Stomach (tissue), 4 donors: ENCODE results near the gene CDK11B.

Experiments
- EP300 ChIP-seq: sonication (generic); formaldehyde crosslinking; IDR thresholded peaks from one replicate; pipeline ENCODE4 v1.6.1; 2017; ENCODE audit warnings: antibody characterized with exemption
- POLR2A ChIP-seq, 4 donors: fragments of 450-650 bp; IDR thresholded peaks; one replicate each; pipeline ENCODE4 v1.6.1; 2016; ENCODE audit warnings: antibody characterized with exemption in 4 of 4, control low read depth in 2 of 4, mild to moderate bottlenecking in 1 of 4, moderate library complexity in 1 of 4
- POLR2AphosphoS5 ChIP-seq, 3 donors: sonication (generic); formaldehyde crosslinking; IDR thresholded peaks; one replicate each; pipeline ENCODE4 v1.6.1; 2016; ENCODE audit warnings: antibody characterized with exemption in 3 of 3
- TF ChIP-seq, protein P1 (sequence below), 7 experiments: fragments of 450-650 bp in 4 of 7; fragments of 200-600 bp in 3 of 7; sonication (generic) in 3 of 7; IDR thresholded peaks; one replicate each; pipeline ENCODE4 v1.5.1; 2016 to 2019; ENCODE audit warnings: antibody characterized with exemption in 7 of 7, control low read depth in 2 of 7, mild to moderate bottlenecking in 1 of 7

DNA sequence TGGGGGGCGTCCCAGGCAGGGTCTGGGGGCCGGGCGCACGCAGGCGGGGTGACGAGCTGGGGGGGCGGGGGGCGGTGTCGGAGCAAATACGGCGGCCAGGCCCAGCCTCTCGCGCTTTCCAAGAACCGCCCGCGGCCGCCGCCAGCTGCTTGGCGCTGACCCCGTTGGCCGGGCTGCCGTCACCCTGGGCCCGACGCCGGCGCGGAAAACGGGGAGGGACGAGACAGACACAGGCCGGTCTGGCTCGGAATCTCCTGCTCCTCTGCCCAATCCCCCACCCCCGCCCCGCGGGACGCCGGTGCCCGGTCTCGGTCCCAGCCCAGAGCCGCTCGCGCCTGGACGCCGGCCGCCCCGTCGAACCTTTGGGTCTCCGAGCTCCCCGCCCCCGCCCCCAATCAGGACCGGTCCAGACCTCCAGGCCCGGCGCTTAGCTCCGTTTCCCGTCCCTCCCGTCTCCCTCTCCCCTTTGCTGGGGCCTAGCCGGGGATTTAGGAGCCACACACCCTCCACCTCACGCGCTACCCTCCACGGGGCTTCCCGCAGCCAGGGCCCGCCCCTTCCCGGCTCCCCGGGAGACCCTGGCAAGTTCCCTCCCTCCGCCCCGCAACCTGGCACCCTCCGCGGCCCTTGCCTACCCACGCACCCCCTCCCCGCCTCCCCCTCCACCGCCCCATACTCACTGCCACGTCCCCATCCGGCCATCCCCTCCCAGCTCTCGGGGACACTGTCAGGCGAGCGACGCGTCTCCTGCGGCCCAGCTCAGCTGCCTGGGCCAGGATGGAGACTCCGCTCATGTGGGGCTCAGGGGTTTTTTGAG lies 27.6 kb downstream of the CDK11B start:
- TF ChIP-seq, protein P1, sequence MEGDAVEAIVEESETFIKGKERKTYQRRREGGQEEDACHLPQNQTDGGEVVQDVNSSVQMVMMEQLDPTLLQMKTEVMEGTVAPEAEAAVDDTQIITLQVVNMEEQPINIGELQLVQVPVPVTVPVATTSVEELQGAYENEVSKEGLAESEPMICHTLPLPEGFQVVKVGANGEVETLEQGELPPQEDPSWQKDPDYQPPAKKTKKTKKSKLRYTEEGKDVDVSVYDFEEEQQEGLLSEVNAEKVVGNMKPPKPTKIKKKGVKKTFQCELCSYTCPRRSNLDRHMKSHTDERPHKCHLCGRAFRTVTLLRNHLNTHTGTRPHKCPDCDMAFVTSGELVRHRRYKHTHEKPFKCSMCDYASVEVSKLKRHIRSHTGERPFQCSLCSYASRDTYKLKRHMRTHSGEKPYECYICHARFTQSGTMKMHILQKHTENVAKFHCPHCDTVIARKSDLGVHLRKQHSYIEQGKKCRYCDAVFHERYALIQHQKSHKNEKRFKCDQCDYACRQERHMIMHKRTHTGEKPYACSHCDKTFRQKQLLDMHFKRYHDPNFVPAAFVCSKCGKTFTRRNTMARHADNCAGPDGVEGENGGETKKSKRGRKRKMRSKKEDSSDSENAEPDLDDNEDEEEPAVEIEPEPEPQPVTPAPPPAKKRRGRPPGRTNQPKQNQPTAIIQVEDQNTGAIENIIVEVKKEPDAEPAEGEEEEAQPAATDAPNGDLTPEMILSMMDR (IDR thresholded peaks at IDR 0.05): no peak
- no peak for TF ChIP-seq POLR2A (IDR thresholded peaks at IDR 0.05)
- TF ChIP-seq POLR2AphosphoS5 (IDR thresholded peaks at IDR 0.05): no peak
- no peak for TF ChIP-seq EP300
